ENCODE results near the gene OAS1.
A peak's percentile ranks its signal among the peaks of the same experiment; 100 is the strongest.

Gene OAS1

GRCh38 chr12:112906712-112907414, at the start of gene OAS1:
Gene OAS1 (plus strand): TSS chr12:112906962. CDS start chr12:112907040, 78 bp downstream.
- peak within 1 kb of the TSS; percentile 18 for H3K4me3 ChIP-seq (ENCODE audit: low read depth, low read length)
- no peak for DNase-seq (ENCODE audit: low read depth)

DNA sequence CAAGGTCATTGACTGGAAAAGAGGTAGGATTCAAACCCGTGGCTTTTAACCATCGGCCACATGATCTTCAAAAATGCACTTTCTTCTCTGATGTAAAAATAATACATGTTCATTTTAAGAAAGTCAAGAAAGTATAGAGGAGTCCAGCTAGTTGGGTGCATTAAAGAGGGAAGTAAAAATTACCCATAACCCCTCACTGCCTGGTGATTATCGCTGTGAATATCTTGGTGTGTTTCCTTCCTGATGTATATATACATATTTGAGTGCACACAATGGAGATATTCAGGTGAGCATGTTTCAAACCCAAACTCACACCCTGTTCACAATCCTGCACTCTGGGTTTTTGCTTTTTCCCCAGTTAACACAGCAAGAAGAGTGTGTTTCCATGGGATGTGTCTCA, 47.5 kb upstream of the OAS1 start:
- DNase-seq (ENCODE audit: low read depth), result no peak
- no peak overlapping the region for H3K4me3 ChIP-seq (ENCODE audit: low read depth, low read length)

DNA sequence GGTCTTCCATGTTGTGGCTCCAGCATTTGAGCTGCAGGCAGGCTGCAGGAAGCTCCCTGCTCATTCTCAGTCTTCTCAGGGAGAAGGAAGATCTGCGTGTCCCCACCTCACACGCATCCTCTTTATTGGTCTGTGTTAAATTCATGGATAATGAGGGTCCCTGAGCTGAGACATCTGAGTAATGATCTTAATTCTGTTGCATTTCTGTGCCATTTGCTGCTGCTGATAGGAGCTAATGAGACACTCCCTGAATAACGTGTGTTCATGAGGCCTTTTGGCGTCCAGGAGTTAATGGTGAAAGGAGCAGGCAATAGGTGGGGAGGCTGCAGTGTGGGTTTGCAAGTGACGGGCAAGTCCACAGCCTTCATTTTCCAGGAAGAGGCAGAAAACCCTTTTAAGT, 46.6 kb upstream of the OAS1 start:
- no peak for DNase-seq (ENCODE audit: low read depth)
- no peak overlapping the region for H3K4me3 ChIP-seq (ENCODE audit: low read depth, low read length)

GRCh38 chr12:112861284-112861683, 45.5 kb upstream of the OAS1 start:
- DNase-seq (ENCODE audit: low read depth), result no peak
- no peak overlapping the region for H3K4me3 ChIP-seq (ENCODE audit: low read depth, low read length)

- no peak overlapping the region for H3K4me3 ChIP-seq (ENCODE audit: low read depth, low read length)
- DNase-seq (ENCODE audit: low read depth), result no peak
These were observed 44.0 kb upstream of the OAS1 start for GRCh38 chr12:112862636-112863290.

DNA sequence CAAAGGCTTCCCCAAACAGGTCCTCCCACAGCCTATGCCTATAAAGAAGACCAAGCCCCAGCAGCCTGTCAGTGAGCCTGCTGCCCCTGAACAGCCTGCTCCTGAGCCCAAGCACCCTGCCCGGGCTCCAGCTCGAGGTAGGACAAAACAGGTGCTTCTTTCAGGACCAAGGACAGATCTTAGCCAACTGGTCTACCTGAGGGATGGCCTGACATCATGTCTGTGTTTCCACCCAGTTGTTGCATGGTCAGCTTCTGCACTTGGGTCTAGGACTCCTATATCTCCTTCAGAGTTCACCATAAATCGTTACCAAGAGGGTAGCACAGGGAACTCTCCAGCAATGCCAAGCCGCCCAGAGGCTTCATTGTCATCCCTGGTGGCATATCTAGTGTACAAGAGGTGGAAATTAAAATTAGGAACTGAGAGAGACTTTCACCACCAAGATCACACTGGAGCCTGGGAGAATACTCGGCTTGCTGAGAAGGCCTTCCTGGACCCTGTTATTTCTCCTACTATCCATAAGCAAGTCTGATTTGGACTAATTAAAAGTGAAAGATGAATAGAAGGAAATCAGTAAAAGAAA, 38.2 kb upstream of the OAS1 start:
- no peak for DNase-seq (ENCODE audit: low read depth)
- H3K4me3 ChIP-seq (ENCODE audit: low read depth, low read length), result no peak overlapping the region

DNA sequence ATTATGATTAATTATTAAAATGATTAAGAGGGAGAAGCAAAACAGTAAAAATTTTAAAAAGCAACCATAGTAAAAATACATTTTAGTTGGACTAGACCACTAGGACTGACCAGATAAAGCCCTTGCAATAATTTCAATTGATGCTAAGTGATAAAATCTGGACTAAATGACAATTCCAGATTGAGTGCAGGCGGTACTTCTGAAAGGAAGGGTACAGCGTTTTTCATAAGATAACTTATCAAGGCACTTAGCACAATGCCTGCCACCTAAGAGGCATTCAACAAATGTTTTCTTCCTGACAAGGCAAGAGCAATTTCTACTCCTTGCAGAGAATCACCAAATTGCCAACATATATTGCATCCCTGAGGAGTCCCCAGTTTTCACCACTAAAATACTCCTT, 37.7 kb upstream of the OAS1 start:
- DNase-seq (ENCODE audit: low read depth), result no peak
- H3K4me3 ChIP-seq (ENCODE audit: low read depth, low read length), result no peak overlapping the region

GRCh38 chr12:112869778-112870177, 37.0 kb upstream of the OAS1 start:
- H3K4me3 ChIP-seq (ENCODE audit: low read depth, low read length), result no peak overlapping the region
- DNase-seq (ENCODE audit: low read depth), result no peak

- DNase-seq (ENCODE audit: low read depth), result no peak
- H3K4me3 ChIP-seq (ENCODE audit: low read depth, low read length), result no peak overlapping the region
These were observed 36.3 kb upstream of the OAS1 start for GRCh38 chr12:112870267-112870980.

DNA sequence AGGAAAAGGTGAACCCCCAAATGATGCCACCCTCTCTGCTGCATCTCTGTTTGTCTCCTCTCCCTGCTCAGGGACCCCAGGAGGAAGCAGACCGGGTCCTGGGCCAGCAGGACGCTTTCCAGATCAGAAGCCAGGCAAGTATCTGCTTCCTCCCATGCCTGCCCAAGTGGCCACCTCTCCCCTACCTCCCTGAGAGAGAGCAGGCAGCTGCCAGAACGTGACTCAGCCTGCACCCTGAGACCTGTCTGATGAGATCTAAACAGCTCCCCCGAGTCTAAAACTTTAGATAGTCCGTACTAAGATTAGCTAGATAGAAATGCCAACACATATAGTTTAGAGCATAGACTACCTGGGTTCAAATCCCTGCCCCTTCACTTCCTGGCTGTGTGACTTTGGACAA, 31.2 kb upstream of the OAS1 start:
- no peak for DNase-seq (ENCODE audit: low read depth)
- no peak overlapping the region for H3K4me3 ChIP-seq (ENCODE audit: low read depth, low read length)

DNA sequence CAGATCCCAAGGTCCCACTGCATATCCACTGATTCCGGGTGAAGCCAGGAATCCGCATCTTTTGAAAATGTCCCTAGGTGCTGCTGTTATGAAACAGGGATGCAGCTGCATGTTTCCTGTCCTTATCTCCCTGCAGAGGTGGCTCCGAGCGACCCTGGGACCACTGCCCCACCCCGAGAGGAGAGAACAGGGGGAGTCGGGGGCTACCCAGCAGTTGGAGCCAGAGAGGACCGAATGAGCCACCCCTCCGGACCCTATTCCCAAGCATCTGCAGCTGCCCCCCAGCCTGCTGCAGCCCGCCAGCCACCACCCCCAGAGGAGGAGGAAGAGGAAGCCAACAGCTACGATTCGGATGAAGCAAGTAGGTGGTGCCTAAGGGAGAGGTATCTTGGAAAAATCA, 30.3 kb upstream of the OAS1 start:
- no peak for DNase-seq (ENCODE audit: low read depth)
- H3K4me3 ChIP-seq (ENCODE audit: low read depth, low read length), result no peak overlapping the region

GRCh38 chr12:112877006-112877405, 29.8 kb upstream of the OAS1 start:
- DNase-seq (ENCODE audit: low read depth), result no peak
- no peak overlapping the region for H3K4me3 ChIP-seq (ENCODE audit: low read depth, low read length)

- DNase-seq (ENCODE audit: low read depth), result no peak
- H3K4me3 ChIP-seq (ENCODE audit: low read depth, low read length), result no peak overlapping the region
These were observed 28.3 kb upstream of the OAS1 start for GRCh38 chr12:112878488-112878887.

DNA sequence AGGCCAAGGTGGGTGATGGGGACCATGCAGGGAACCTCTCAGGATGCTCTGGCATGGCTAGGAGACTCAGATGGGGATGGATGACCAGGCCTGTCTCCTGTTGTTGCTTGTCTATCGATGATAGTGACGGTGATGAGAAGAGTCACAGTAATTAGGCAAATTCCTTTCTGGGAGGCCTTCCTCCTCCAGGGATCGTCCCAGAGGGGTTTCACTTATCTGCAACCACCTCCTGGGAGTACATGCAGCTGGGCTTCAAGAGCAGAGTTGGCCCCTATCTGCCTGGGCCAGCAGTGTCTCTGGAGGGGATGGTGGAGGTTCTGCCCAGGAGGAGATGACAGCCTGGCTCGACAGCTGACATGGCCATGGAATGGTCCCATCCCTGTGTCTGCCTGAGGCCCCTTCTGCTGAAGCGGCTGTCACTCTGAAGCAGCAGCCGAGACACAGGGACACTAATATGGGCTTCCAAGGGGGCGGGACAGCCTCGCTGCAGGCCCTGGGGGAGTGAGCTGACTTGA, 27.5 kb upstream of the OAS1 start:
- no peak overlapping the region for H3K4me3 ChIP-seq (ENCODE audit: low read depth, low read length)
- DNase-seq (ENCODE audit: low read depth), result no peak

DNA sequence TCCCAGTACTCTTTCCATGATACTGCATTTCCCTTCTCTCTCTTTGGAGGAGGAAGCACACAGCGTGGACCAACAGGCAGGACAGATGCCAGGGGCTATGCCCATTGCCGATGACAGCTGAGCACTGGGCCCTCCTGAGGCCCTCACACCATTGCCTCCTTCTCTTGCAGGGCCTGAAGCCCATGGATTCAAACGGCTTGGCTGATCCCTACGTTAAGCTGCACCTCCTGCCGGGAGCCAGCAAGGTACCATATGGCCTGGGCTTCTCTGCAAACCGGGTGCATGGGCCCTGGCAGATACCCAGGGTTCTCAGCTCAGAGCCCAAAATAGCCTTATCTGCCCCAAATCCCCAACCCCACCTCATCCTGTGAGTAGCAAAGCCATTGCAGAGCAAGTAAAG, 25.2 kb upstream of the OAS1 start:
- DNase-seq (ENCODE audit: low read depth), result no peak

DNA sequence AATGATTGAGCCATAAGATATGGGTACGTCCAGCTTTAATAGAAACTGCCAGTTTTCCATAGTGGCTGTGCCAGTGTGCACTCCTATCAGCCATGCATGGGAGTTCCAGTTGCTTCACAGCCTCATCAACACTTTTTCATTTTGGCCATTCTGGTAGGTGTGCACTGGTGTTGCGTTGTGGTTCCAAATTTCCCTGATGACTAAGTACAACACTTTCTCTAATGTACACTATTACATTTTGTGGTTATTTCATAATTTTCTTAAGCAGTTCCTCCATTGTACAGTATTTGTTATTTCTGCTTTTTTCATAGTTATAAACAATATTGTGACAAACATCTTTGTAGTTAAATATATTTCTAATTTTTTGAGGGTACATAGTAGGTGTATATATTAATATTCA, 21.5 kb upstream of the OAS1 start:
- no peak overlapping the region for H3K4me3 ChIP-seq (ENCODE audit: low read depth, low read length)
- DNase-seq (ENCODE audit: low read depth), result no peak

More for the DNA sequence above, 25.2 kb upstream of the OAS1 start:
- H3K4me3 ChIP-seq (ENCODE audit: low read depth, low read length), result no peak overlapping the region

DNA sequence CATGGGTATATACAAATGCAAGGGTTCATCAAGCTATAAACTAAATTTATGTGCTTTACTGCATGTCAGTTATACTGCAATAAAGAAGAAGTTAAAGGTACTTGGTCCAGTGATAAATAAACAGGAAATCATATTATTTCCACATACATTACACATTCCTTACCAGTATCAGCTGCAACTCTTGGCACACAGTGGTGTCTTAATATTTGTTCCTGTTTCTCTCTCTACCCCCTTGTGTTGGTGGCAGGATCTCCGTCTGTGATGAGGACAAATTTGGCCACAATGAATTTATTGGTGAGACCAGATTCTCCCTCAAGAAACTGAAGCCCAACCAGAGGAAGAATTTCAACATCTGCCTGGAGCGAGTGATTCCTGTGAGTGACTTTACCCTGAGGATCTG, 19.2 kb upstream of the OAS1 start:
- DNase-seq (ENCODE audit: low read depth), result no peak

DNA sequence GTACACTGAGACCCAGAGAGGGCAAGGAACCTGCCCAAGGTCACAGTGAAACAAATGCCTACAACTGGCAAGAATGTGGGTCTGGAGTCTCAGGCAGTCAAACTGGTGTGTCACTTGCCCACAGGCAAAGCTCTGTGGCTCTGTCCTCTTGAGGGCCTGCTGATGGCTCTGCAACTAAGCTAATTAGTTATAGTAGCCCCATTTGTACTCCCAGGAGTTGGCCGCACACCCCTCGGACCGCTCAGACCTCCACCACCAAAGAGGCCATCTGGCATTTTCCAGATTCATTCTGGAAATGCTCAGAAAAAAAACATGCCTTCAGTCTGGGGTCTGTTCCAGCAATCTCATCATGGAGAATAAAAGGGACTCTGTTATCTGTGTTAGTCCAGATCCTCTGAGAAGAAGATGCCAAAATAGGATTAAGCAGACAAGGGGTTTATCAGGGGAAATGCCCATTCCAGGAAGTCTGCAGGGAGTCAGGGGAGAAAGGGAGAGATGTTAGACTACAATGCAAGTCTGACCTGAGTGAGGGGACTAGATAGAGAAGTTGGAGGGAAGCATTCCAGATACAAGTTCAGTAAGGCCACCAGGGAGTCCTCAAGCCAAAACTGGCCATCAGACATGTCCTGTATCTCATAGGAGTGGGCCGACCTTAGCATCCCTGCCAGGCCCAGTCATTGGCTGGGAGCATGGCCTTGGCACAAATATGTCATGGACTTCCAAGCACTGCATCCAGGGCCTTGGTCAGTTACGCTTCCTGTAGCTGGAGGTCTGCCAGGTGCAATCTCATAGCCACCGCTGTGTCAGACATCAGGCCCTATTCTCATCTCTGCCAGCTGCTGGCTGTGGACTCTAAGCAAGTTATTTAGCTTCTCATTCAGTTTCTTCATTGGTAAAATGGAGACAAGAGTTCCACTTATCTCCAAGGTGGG, 15.4 kb upstream of the OAS1 start:
- no peak overlapping the region for H3K4me3 ChIP-seq (ENCODE audit: low read depth, low read length)
- DNase-seq (ENCODE audit: low read depth), result no peak

More for the DNA sequence above, 19.2 kb upstream of the OAS1 start:
- no peak overlapping the region for H3K4me3 ChIP-seq (ENCODE audit: low read depth, low read length)

- DNase-seq (ENCODE audit: low read depth), result no peak
- H3K4me3 ChIP-seq (ENCODE audit: low read depth, low read length), result no peak overlapping the region
These were observed 13.9 kb upstream of the OAS1 start for GRCh38 chr12:112892856-112893255.
